Measurements from ENCODE around the gene PRSS48. TPM values are rescaled to one million over a fixed set of nuclear protein-coding genes. Genes with fewer than 3 reads are reported as not detected.
"Not testable (repeated sequence)": the region's sequence is repeated elsewhere in the genome, so short reads cannot be mapped to it uniquely, and the experiment has no call there.

PRSS48 gene
- total RNA-seq, 4 donors from 2014 or later = not detected

DNA sequence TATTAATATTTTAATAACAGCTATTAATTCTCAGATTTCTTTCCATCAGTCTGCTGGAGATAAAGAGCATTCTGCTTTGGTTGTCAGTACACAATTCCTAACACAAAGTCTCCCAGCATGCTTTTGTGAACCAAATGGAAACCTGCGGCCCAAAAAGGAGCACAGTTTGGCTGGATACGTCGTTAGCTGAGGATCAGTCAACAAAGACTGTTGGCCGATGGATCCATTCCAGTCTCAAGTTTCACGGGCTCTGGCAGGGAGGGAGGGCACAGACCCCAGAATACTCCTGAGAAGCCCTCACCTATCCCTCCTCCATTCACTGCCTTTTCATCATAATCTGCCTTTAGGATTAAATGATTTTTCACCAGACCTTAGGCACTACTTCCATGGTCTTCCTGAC, 26.3 kb upstream of the PRSS48 start:
- TF ChIP-seq, protein P1, sequence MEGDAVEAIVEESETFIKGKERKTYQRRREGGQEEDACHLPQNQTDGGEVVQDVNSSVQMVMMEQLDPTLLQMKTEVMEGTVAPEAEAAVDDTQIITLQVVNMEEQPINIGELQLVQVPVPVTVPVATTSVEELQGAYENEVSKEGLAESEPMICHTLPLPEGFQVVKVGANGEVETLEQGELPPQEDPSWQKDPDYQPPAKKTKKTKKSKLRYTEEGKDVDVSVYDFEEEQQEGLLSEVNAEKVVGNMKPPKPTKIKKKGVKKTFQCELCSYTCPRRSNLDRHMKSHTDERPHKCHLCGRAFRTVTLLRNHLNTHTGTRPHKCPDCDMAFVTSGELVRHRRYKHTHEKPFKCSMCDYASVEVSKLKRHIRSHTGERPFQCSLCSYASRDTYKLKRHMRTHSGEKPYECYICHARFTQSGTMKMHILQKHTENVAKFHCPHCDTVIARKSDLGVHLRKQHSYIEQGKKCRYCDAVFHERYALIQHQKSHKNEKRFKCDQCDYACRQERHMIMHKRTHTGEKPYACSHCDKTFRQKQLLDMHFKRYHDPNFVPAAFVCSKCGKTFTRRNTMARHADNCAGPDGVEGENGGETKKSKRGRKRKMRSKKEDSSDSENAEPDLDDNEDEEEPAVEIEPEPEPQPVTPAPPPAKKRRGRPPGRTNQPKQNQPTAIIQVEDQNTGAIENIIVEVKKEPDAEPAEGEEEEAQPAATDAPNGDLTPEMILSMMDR (IDR thresholded peaks at IDR 0.05) = no peak
- DNase-seq (ENCODE audit: low spot score) = no peak
- ATAC-seq (ENCODE audit: low FRiP score) = no peak

DNA sequence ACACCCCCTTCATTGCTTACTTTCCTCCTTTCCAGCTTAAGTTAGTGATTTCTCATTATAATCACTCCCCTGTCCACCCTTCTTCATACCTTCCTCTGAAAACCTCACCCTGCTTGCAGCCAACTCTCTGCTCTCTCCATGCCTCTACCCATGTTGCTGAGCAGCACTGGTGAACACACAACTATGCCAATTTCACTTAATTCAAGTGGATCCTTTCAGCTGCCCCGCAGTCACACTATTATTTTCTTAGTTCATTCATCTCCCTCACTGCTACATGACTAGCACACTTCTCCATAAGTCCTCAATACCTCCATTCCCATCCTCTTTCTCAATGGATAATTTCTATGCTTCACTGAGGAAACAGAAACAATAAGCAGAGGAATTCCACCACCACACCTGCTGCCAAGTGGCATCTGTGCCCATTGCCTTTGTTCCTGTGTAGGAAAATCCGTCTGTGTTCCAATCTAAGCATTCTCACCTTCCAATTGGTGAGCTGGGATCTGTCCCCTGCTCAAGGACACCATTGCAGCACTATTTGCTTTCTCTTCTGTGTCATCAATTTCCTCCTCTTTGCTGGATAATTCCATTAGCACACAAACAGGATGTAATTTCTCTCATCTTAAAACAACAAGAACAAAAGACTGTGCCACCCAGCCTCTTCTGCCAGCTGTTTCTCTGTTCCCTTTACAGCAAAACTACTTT, 25.2 kb upstream of the PRSS48 start:
- TF ChIP-seq, protein P1 (IDR thresholded peaks at IDR 0.05) = no peak
- DNase-seq (ENCODE audit: low spot score) = no peak
- no peak for ATAC-seq (ENCODE audit: low FRiP score)

DNA sequence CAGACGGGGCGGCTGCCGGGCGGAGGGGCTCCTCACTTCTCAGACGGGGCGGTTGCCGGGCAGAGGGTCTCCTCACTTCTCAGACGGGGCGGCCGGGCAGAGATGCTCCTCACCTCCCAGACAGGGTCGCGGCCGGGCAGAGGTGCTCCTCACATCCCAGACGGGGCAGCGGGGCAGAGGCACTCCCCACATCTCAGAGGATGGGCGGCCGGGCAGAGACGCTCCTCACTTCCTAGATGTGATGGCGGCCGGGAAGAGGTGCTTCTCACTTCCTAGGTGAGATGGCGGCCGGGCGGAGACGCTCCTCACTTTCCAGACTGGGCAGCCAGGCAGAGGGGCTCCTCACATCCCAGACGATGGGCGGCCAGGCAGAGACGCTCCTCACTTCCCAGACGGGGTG, 21.7 kb upstream of the PRSS48 start:
- not testable (repeated sequence) for ATAC-seq (ENCODE audit: low FRiP score); DNase-seq (ENCODE audit: low spot score)

DNA sequence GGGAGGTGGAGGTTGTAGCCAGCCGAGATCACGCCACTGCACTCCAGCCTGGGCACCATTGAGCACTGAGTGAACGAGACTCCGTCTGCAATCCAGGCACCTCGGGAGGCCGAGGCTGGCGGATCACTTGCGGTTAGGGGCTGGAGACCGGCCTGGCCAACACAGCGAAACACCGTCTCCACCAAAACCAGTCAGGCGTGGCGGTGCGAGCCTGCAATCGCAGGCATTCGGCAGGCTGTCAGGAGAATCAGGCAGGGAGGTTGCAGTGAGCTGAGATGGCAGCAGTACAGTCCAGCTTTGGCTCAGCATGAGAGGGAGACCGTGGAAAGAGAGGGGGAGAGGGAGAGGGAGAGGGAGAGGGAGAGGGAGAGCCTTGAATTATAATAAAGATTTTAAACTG, 21.3 kb upstream of the PRSS48 start:
- DNase-seq (ENCODE audit: low spot score); ATAC-seq (ENCODE audit: low FRiP score): not testable (repeated sequence)

DNA sequence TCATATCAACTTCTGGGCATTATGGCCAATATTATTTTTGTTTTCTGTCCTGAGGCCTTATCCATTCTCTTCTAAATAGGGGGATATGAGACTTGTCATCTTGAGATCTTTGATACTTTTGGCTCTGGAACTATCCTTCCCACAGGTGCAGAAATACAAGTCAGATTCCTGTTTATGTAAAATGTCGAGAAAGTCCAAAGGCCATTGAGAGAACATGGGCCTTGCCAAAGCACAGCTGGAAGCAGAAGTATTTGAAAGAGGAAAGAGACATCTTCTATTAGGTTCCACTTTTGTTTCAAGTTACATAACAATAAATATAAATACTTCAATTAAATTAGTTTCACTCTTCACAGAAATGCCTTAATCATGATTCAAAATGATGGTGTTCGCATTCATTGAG, 20.8 kb upstream of the PRSS48 start:
- ATAC-seq (ENCODE audit: low FRiP score) (no peak), DNase-seq (ENCODE audit: low spot score) (no peak)
- TF ChIP-seq, protein P1 (IDR thresholded peaks at IDR 0.05) = no peak

DNA sequence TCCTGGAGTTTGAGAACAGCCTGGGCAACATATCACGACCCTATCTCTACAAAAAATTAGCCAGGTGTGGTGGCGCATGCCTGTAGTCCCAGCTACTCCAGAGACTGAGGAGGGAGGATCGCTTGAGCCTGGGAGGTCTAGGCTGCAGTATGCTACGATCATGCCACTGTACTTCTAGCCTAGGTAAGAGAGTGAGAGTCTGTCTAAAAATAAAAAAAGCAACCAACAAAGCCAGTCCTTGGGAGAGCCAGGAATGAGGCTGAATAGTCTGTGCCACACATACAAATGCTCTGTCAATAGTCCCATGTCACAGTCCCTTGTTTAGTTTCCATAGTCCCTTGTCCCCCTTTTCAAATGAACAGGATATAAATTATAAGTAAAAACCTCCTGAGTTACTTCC, 19.3 kb upstream of the PRSS48 start:
- ATAC-seq (ENCODE audit: low FRiP score) = no peak
- DNase-seq (ENCODE audit: low spot score) = no peak
- TF ChIP-seq, protein P1 (IDR thresholded peaks at IDR 0.05) = no peak

DNA sequence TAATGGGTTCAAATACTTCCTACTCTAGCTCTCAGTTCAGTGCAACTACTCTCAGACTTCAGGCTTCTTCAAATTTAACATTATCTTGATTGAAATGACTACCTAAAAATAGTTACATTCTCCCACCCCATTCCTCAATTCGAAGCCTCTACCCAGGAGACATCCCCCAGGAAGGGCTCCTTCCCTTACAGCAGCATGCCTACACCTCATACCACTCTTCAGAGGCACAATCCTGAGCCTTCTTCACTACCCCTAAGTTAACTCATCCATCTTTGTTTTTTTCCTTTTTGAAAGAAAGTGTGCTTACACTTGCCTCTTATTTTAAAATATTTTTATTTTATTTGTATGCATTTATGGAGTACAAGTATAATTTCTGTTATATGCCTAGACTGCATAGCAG, 17.2 kb upstream of the PRSS48 start:
- DNase-seq (ENCODE audit: low spot score) = no peak
- TF ChIP-seq, protein P1 (IDR thresholded peaks at IDR 0.05) = no peak
- ATAC-seq (ENCODE audit: low FRiP score) = no peak

DNA sequence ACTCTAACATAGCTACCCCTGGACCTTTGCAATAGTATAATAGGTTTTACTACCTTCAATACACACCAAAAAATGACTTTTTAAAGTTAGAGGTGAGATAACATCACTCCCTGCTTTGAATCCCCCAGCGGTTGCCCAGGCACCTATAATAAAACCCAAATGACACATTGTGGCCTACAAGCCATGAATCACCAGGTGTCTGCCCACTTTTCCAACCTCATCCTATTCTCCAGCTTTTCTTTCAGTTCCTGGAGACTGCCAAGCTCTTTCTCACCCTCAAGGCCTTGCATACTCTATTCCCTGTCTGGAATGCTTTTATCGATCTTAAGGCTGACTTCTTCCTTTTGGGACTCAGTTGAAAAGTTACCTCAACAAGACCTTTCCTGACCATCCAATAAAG, 16.4 kb upstream of the PRSS48 start:
- TF ChIP-seq, protein P1 (IDR thresholded peaks at IDR 0.05) = no peak
- no peak for DNase-seq (ENCODE audit: low spot score)
- no peak for ATAC-seq (ENCODE audit: low FRiP score)

Data from omental fat pad (tissue), 4 donors.